GM12878 (cell line): ENCODE measurements around the gene SEMA6C. TPM values are rescaled to one million over a fixed set of nuclear protein-coding genes. Genes with fewer than 3 reads are reported as not detected.

Experiments used
- BCLAF1 ChIP-seq: fragments of 450-650 bp; IDR thresholded peaks from 2 replicates; pipeline ENCODE4 v1.6.1; 2017; ENCODE audit warnings: antibody characterized with exemption, mild to moderate bottlenecking, moderate library complexity
- CTCF ChIP-seq, 3 experiments: IDR thresholded peaks in 2 of 3; conservative IDR thresholded peaks in 1 of 3; 2 replicates each; pipeline ENCODE4 v1.5.1; 2011; ENCODE audit warnings: low read depth in 3 of 3, low read length in 3 of 3, mild to moderate bottlenecking in 3 of 3, control low read depth in 2 of 3, moderate library complexity in 2 of 3, inconsistent platforms in 1 of 3, mixed read lengths in 1 of 3; ENCODE audit not compliant: control insufficient read depth in 2 of 3, insufficient read depth in 1 of 3; ENCODE audit errors: extremely low read depth in 1 of 3
- JUND ChIP-seq: IDR thresholded peaks from 2 replicates; pipeline ENCODE4 v1.6.1; 2012; ENCODE audit warnings: low read depth, mild to moderate bottlenecking, low read length, improper control_type of control experiment, moderate library complexity
- NFYB ChIP-seq: IDR thresholded peaks from 2 replicates; pipeline ENCODE4 v1.6.1; 2011; ENCODE audit warnings: low read depth, mild to moderate bottlenecking, low read length, improper control_type of control experiment, moderate library complexity; ENCODE audit not compliant: insufficient read depth
- RELB ChIP-seq: fragments of 450-650 bp; IDR thresholded peaks from 2 replicates; pipeline ENCODE4 v1.6.1; 2017; ENCODE audit warnings: low read depth, mild to moderate bottlenecking, moderate library complexity
- SIN3A ChIP-seq: IDR thresholded peaks from 2 replicates; pipeline ENCODE4 v1.6.1; 2012; ENCODE audit warnings: low read depth, low read length, improper control_type of control experiment
- SMC3 ChIP-seq: IDR thresholded peaks from 2 replicates; pipeline ENCODE4 v1.6.1; 2011; ENCODE audit warnings: low read length, improper control_type of control experiment, borderline replicate concordance
- SUZ12 ChIP-seq: fragments of 200-600 bp; sonication (generic); IDR thresholded peaks from one replicate; pipeline ENCODE4 v1.6.1; 2018; ENCODE audit warnings: antibody characterized with exemption, mild to moderate bottlenecking; ENCODE audit not compliant: unreplicated experiment
- TBL1XR1 ChIP-seq: IDR thresholded peaks from 2 replicates; pipeline ENCODE4 v1.6.1; 2012; ENCODE audit warnings: low read depth, low read length, improper control_type of control experiment
- ZNF207 ChIP-seq: fragments of 450-650 bp; IDR thresholded peaks from 2 replicates; pipeline ENCODE4 v1.6.1; 2014; ENCODE audit warnings: antibody characterized with exemption, mild to moderate bottlenecking, borderline replicate concordance
- ZNF274 ChIP-seq: IDR thresholded peaks from one replicate; pipeline ENCODE4 v1.8.0; 2011; ENCODE audit not compliant: insufficient read length, insufficient read depth
- polyA plus RNA-seq, 11 experiments: library from polyadenylated mRNA; depleted of rRNA in 4 of 11; unstranded in 6 of 11; stranded (reverse) in 5 of 11; fragments of >200 nt; fragmentation: Nextera tagmentation in 4 of 11; fragmentation: Illumina TruSeq in 1 of 11; extraction: Ambion mirVana in 4 of 11; extraction: Trizol in 1 of 11; gene quantifications; 1 replicate in 1 of 11; 2 replicates in 10 of 11; pipeline versions ENCODE4 v1.2.1 to v1.2.3, GENCODE V29; 2011 to 2016; ENCODE audit warnings: inconsistent platforms in 2 of 11, missing spikeins in 2 of 11, low read depth in 1 of 11
- total RNA-seq, 4 experiments: library from RNA; depleted of rRNA in 3 of 4; stranded (reverse); fragments of >200 nt in 3 of 4; fragmentation: Illumina TruSeq in 1 of 4; extraction: Trizol in 1 of 4; gene quantifications; 2 replicates each; pipeline versions ENCODE4 v1.2.1 to v1.2.3, GENCODE V29; 2013 to 2021
- TF ChIP-seq, protein P1 (sequence below): IDR thresholded peaks from 2 replicates; pipeline ENCODE4 v1.6.1; 2012; ENCODE audit warnings: low read depth, low read length, improper control_type of control experiment
- TF ChIP-seq, protein P2 (sequence below): fragments of 450-650 bp; IDR thresholded peaks from 2 replicates; pipeline ENCODE4 v1.6.1; 2017; ENCODE audit warnings: mild to moderate bottlenecking, low read depth, inconsistent platforms; ENCODE audit not compliant: poor library complexity, severe bottlenecking
- TF ChIP-seq, protein P3 (sequence below): fragments of 450-650 bp; formaldehyde crosslinking; IDR thresholded peaks from 2 replicates; pipeline ENCODE4 v1.4.0; 2022; ENCODE audit warnings: mild to moderate bottlenecking, moderate library complexity

SEMA6C gene
- total and polyA plus RNA-seq, 10 of the 15 experiments (the other 5 are each of a cell fraction or from before 2014, with no cell fraction given): 0.13 to 2.2 (median 0.29) TPM; not detected in 1

DNA sequence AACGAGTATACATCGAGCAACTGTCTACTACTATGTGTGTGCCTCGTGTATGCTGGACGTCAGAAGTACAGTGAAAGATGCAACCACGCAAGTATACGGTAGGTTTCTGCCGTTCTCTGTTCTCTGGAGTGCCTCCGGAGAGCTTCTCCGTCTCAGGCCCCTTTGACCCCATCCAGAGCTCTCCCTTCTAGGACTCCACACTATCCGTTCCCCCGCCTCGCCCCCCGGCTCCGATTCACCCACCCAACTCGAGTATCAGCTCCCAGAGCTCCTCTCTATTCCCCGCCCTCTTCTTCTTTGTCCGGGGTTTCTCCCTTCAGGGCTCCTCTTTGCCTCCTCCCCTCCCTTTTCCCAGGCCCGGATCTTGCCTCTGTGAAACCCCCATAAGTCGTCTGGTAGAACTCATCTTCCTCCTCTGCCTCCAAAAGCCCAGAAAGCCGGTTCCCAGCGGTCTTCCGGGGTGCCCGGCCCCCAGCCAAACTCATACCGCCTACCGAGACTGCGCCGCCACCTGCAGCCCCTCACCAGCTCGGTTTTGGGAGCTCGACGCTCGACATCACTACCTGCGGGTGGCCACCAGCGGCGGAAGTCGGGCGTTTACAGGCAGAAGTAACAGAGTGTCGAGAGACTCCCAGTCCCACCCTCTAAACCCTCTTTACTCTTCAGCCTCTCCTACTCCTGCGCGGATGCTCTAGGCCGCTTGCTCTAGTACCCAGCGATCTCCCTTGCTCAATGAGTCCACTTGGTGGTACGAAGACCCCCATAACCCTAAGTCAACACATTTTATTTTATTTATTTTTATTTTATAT is 43.4 kb upstream of the SEMA6C start, which contains the start of gene VPS72 (continued):
- TF ChIP-seq SMC3 (no peak), TBL1XR1 (peak; percentile 44; the same call in 1 of the 2 replicates), ZNF274 (no peak), SUZ12 (no peak), BCLAF1 (no peak), ZNF207 (peak; percentile 93), CTCF (IDR thresholded peaks at IDR 0.05 in 2 of 3, conservative IDR thresholded peaks at IDR 0.05 in 1 of 3; ENCODE audit: control insufficient read depth in 2 of 3, extremely low read depth in 1 of 3, insufficient read depth in 1 of 3, low read depth in 3 of 3, low read length in 3 of 3) (no peak), SIN3A (peak; percentile 86), NFYB (no peak), JUND (no peak), RELB (peak; percentile 99)
- TF ChIP-seq, protein P1, sequence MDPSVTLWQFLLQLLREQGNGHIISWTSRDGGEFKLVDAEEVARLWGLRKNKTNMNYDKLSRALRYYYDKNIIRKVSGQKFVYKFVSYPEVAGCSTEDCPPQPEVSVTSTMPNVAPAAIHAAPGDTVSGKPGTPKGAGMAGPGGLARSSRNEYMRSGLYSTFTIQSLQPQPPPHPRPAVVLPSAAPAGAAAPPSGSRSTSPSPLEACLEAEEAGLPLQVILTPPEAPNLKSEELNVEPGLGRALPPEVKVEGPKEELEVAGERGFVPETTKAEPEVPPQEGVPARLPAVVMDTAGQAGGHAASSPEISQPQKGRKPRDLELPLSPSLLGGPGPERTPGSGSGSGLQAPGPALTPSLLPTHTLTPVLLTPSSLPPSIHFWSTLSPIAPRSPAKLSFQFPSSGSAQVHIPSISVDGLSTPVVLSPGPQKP: peak; percentile 96
- TF ChIP-seq, protein P2, sequence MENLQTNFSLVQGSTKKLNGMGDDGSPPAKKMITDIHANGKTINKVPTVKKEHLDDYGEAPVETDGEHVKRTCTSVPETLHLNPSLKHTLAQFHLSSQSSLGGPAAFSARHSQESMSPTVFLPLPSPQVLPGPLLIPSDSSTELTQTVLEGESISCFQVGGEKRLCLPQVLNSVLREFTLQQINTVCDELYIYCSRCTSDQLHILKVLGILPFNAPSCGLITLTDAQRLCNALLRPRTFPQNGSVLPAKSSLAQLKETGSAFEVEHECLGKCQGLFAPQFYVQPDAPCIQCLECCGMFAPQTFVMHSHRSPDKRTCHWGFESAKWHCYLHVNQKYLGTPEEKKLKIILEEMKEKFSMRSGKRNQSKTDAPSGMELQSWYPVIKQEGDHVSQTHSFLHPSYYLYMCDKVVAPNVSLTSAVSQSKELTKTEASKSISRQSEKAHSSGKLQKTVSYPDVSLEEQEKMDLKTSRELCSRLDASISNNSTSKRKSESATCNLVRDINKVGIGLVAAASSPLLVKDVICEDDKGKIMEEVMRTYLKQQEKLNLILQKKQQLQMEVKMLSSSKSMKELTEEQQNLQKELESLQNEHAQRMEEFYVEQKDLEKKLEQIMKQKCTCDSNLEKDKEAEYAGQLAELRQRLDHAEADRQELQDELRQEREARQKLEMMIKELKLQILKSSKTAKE: peak; percentile 66
- TF ChIP-seq, protein P3, sequence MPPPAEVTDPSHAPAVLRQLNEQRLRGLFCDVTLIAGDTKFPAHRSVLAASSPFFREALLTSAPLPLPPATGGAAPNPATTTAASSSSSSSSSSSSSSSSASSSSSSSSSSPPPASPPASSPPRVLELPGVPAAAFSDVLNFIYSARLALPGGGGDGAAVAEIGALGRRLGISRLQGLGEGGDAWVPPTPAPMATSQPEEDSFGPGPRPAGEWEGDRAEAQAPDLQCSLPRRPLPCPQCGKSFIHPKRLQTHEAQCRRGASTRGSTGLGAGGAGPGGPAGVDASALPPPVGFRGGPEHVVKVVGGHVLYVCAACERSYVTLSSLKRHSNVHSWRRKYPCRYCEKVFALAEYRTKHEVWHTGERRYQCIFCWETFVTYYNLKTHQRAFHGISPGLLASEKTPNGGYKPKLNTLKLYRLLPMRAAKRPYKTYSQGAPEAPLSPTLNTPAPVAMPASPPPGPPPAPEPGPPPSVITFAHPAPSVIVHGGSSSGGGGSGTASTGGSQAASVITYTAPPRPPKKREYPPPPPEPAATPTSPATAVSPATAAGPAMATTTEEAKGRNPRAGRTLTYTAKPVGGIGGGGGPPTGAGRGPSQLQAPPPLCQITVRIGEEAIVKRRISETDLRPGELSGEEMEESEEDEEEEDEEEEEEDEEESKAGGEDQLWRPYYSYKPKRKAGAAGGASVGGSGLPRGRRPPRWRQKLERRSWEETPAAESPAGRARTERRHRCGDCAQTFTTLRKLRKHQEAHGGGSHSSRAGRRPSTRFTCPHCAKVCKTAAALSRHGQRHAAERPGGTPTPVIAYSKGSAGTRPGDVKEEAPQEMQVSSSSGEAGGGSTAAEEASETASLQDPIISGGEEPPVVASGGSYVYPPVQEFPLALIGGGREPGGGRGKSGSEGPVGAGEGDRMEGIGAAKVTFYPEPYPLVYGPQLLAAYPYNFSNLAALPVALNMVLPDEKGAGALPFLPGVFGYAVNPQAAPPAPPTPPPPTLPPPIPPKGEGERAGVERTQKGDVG: no peak
